ENCODE data around the gene LRP1.

The LRP1 gene

GRCh38 chr12:57091638-57092528 lies 36.4 kb upstream of the LRP1 start:
- no peaks in the 10 kb centered on the region for H3K9me3 ChIP-seq (replicated peaks; ENCODE audit: insufficient read depth, low read length)
- no peak overlapping the region for H3K27ac ChIP-seq (ENCODE audit: low read length)
- H3F3A ChIP-seq (ENCODE audit: insufficient read depth, low read length): peaks cover 14% of the 10 kb centered on the region
- H2AFZ ChIP-seq (ENCODE audit: low read length): no peak overlapping the region
- H4K20me1 ChIP-seq (ENCODE audit: insufficient read depth, low read length): no peaks in the 10 kb centered on the region
- H3K9me2 ChIP-seq (replicated peaks; ENCODE audit: insufficient read depth, low read length): no peaks in the 10 kb centered on the region
- TF ChIP-seq, protein P1, sequence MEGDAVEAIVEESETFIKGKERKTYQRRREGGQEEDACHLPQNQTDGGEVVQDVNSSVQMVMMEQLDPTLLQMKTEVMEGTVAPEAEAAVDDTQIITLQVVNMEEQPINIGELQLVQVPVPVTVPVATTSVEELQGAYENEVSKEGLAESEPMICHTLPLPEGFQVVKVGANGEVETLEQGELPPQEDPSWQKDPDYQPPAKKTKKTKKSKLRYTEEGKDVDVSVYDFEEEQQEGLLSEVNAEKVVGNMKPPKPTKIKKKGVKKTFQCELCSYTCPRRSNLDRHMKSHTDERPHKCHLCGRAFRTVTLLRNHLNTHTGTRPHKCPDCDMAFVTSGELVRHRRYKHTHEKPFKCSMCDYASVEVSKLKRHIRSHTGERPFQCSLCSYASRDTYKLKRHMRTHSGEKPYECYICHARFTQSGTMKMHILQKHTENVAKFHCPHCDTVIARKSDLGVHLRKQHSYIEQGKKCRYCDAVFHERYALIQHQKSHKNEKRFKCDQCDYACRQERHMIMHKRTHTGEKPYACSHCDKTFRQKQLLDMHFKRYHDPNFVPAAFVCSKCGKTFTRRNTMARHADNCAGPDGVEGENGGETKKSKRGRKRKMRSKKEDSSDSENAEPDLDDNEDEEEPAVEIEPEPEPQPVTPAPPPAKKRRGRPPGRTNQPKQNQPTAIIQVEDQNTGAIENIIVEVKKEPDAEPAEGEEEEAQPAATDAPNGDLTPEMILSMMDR (IDR thresholded peaks at IDR 0.05; ENCODE audit: low read length): no peak
- no peak for TF ChIP-seq EZH2 (optimal IDR thresholded peaks at IDR 0.05; ENCODE audit: low read depth, low read length)
- no peak for TF ChIP-seq EZH2phosphoT487 (IDR thresholded peaks at IDR 0.05; ENCODE audit: low read length)
- H3K79me2 ChIP-seq (ENCODE audit: low read length): no peaks in the 10 kb centered on the region
- H3K36me3 ChIP-seq (replicated peaks; ENCODE audit: insufficient read depth, low read length): no peaks in the 10 kb centered on the region
- H3K9ac ChIP-seq (ENCODE audit: low read length): no peak overlapping the region
- no peak overlapping the region for H3K4me3 ChIP-seq (ENCODE audit: low read length)
- no peak for DNase-seq
- H3K4me2 ChIP-seq (ENCODE audit: low read depth, low read length): no peak overlapping the region
- H3K4me1 ChIP-seq (ENCODE audit: low read length): no peaks in the 10 kb centered on the region
- no peaks in the 10 kb centered on the region for H3K27me3 ChIP-seq (replicated peaks; ENCODE audit: insufficient read depth, low read length)

DNA sequence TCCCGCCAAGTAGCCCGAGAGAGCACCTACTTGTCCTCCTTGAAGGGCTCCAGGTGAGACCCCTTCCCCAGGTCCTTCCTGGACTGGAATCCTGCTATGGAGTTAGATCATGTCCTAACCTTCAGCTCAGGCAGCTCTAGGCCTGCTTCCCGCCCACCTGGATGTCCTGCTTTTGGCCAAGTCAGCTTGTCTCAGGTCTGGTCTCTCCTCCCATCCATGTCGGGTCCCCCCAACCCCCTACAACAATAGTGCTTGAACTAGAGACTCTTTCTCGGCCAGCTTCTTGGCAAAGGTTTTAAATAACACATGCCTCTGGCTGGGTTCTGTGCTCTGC lies 35.8 kb upstream of the LRP1 start:
- no peak overlapping the region for H3K4me3 ChIP-seq (ENCODE audit: low read length)
- H3K4me1 ChIP-seq (ENCODE audit: low read length): no peaks in the 10 kb centered on the region
- no peaks in the 10 kb centered on the region for H3K27me3 ChIP-seq (replicated peaks; ENCODE audit: insufficient read depth, low read length)
- H3K9me3 ChIP-seq (replicated peaks; ENCODE audit: insufficient read depth, low read length): no peaks in the 10 kb centered on the region
- H3F3A ChIP-seq (ENCODE audit: insufficient read depth, low read length): peaks cover 10% of the 10 kb centered on the region
- H2AFZ ChIP-seq (ENCODE audit: low read length): no peak overlapping the region
- no peak overlapping the region for H3K9ac ChIP-seq (ENCODE audit: low read length)
- no peak for DNase-seq
- no peak for TF ChIP-seq EZH2 (optimal IDR thresholded peaks at IDR 0.05; ENCODE audit: low read depth, low read length)
- no peak for TF ChIP-seq EZH2phosphoT487 (IDR thresholded peaks at IDR 0.05; ENCODE audit: low read length)
- TF ChIP-seq, protein P1 (IDR thresholded peaks at IDR 0.05; ENCODE audit: low read length): no peak
- H4K20me1 ChIP-seq (ENCODE audit: insufficient read depth, low read length): no peaks in the 10 kb centered on the region
- no peak overlapping the region for H3K27ac ChIP-seq (ENCODE audit: low read length)
- H3K79me2 ChIP-seq (ENCODE audit: low read length): no peaks in the 10 kb centered on the region
- H3K36me3 ChIP-seq (replicated peaks; ENCODE audit: insufficient read depth, low read length): no peaks in the 10 kb centered on the region
- H3K9me2 ChIP-seq (replicated peaks; ENCODE audit: insufficient read depth, low read length): no peaks in the 10 kb centered on the region
- no peak overlapping the region for H3K4me2 ChIP-seq (ENCODE audit: low read depth, low read length)

DNA sequence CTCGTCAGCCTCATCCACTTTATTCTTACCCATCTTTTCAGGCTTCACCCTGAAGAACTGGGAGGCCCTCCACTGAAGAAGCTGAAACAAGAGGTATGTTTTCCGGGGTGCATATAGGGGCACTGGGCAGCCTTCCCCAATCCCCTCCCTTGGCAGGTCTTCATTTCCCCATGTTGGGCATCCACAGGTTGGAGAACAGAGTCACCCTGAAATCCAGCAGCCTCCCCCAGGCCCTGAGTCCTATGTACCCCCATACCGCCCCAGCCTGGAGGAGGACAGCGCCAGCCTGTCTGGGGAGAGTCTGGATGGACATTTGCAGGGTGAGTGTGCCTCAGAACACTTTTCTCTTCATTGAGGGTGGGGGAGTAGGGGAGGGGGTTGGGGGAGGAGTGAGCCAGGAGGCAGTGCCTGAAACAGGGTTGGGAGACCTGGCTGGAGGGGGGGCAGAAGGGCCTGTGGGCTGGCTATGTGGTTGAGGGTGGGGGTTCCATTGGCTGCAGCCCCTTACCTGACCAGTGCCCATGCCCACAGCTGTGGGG lies 35.3 kb upstream of the LRP1 start:
- TF ChIP-seq, protein P1 (IDR thresholded peaks at IDR 0.05; ENCODE audit: low read length): no peak
- TF ChIP-seq EZH2 (optimal IDR thresholded peaks at IDR 0.05; ENCODE audit: low read depth, low read length): no peak
- no peak for TF ChIP-seq EZH2phosphoT487 (IDR thresholded peaks at IDR 0.05; ENCODE audit: low read length)
- Histone ChIP-seq H3K9ac (ENCODE audit: low read length) (no peak overlapping the region), H3K9me2 (replicated peaks; ENCODE audit: insufficient read depth, low read length) (no peaks in the 10 kb centered on the region), H3K27me3 (replicated peaks; ENCODE audit: insufficient read depth, low read length) (no peaks in the 10 kb centered on the region), H3K9me3 (replicated peaks; ENCODE audit: insufficient read depth, low read length) (no peaks in the 10 kb centered on the region), H3K36me3 (replicated peaks; ENCODE audit: insufficient read depth, low read length) (no peaks in the 10 kb centered on the region), H2AFZ (ENCODE audit: low read length) (no peak overlapping the region), H3K79me2 (ENCODE audit: low read length) (no peaks in the 10 kb centered on the region), H3K27ac (ENCODE audit: low read length) (no peak overlapping the region), H3K4me2 (ENCODE audit: low read depth, low read length) (no peak overlapping the region), H3K4me1 (ENCODE audit: low read length) (no peaks in the 10 kb centered on the region), H4K20me1 (ENCODE audit: insufficient read depth, low read length) (no peaks in the 10 kb centered on the region), H3F3A (ENCODE audit: insufficient read depth, low read length) (peaks cover 5% of the 10 kb centered on the region), H3K4me3 (ENCODE audit: low read length) (no peak overlapping the region)
- no peak for DNase-seq

Measured in MM.1S (cell line).